HepG2 (cell line): ENCODE data around the gene ECPAS.

Experiments used
- FOXM1 ChIP-seq: sonication (generic); formaldehyde crosslinking; IDR thresholded peaks from 2 replicates; pipeline ENCODE4 v1.5.0; 2020; ENCODE audit warnings: missing genetic modification reagents
- MAX ChIP-seq: IDR thresholded peaks from 2 replicates; pipeline ENCODE4 v1.6.1; 2012; ENCODE audit warnings: inconsistent platforms
- REST ChIP-seq, 2 experiments: IDR thresholded peaks; 2 replicates each; pipeline ENCODE4 v1.6.1; 2011 to 2012; ENCODE audit warnings: low read length in 2 of 2, borderline replicate concordance in 1 of 2, low read depth in 1 of 2, mild to moderate bottlenecking in 1 of 2, moderate library complexity in 1 of 2

DNA sequence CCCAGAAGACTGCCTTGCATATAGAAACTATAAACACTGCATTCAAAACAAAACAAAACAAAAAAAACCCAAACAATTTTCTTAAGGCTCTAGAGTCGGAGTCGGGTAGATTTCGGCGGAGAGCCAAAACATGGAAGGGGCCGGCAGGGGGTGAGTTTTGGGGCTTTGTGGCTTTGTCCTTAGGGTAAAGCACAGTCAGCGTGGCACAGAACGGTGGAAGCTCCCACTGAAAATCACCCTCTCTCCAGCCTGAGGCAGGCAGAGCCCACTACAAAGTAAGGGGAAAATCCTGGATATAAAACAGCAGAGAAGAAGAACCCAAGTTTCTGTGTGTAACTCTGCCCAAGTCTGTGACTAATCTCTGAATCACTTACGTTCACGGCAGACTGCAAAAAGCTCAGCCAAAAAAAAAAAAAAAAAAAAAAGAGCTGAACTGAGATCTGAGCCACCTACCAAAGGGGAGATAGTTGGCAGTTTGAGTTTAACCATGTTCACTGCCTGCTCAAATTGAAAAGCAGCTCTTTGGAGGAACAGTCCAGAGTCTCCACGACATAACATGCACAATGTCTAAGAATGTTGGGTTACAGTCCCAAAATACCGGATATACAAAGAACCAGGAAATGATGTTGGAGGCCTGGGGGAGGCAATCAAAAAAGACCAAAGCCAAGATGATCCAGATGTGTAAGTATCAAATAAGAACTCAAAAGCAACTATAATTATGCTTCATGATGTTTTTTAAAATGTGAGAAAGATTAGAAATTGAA is 127.5 kb downstream of the ECPAS start:
- no peak for TF ChIP-seq FOXM1 (CRISPR knock-in tag)
- TF ChIP-seq REST (IDR thresholded peaks at IDR 0.05; ENCODE audit: borderline replicate concordance in 1 of 2, low read depth in 1 of 2, low read length in 2 of 2): no peak
- no peak for TF ChIP-seq MAX
